ENCODE measurements around the gene PRND. TPM values are rescaled to one million over a fixed set of nuclear protein-coding genes. Genes with fewer than 3 reads are reported as not detected.
"Not testable (repeated sequence)": the region's sequence is repeated elsewhere in the genome, so short reads cannot be mapped to it uniquely, and the experiment has no call there.

Gene PRND
- total RNA-seq, 2 experiments from 2014 or later: not detected

- H3K27me3 Mint-ChIP-seq: peaks cover 4% of the 10 kb centered on the region
- peak overlapping the region; percentile 43 for H3K4me3 Mint-ChIP-seq
- H3K4me1 Mint-ChIP-seq: peaks cover 9% of the 10 kb centered on the region
- peak; percentile 71 for ATAC-seq
- H3K9me3 Mint-ChIP-seq (ENCODE audit: low read depth): no peaks in the 10 kb centered on the region
- CTCF ChIA-PET: interaction anchor here (0.7 to 1.4 kb wide), 6 partner anchors 14 to 135 kb away, joined by 3 to 4 read pairs (median 4); no protein-coding TSS in a partner anchor
- H3K36me3 Mint-ChIP-seq: no peaks in the 10 kb centered on the region
- peak; percentile 71 for DNase-seq
- no peak overlapping the region for H3K27ac Mint-ChIP-seq
Measured at GRCh38 chr20:4726710-4727397, 5.1 kb downstream of the PRND start.

GRCh38 chr20:4728120-4728760 is 6.5 kb downstream of the PRND start:
- Mint-ChIP-seq H3K27ac (no peak overlapping the region), H3K27me3 (peaks cover 16% of the 10 kb centered on the region), H3K4me1 (peaks cover 9% of the 10 kb centered on the region), H3K36me3 (no peaks in the 10 kb centered on the region), H3K9me3 (ENCODE audit: low read depth) (no peaks in the 10 kb centered on the region), H3K4me3 (no peak overlapping the region)
- CTCF ChIA-PET: interaction anchor here (0.8 to 1.7 kb wide), 5 partner anchors 11 to 136 kb away, joined by 3 to 6 read pairs (median 3); no protein-coding TSS in a partner anchor
- DNase-seq (no peak), ATAC-seq (no peak)

GRCh38 chr20:4729265-4729664 is 7.6 kb downstream of the PRND start:
- Mint-ChIP-seq H3K36me3 (no peaks in the 10 kb centered on the region), H3K27ac (no peak overlapping the region), H3K4me1 (peaks cover 9% of the 10 kb centered on the region), H3K4me3 (no peak overlapping the region), H3K27me3 (peaks cover 23% of the 10 kb centered on the region), H3K9me3 (ENCODE audit: low read depth) (no peaks in the 10 kb centered on the region)
- CTCF ChIA-PET: interaction anchor here (1.3 to 1.7 kb wide), 3 partner anchors 10 to 29 kb away, joined by 3 to 6 read pairs (median 5); no protein-coding TSS in a partner anchor
- no peak for DNase-seq
- no peak for ATAC-seq

GRCh38 chr20:4730780-4731179 is 9.1 kb downstream of the PRND start:
- Mint-ChIP-seq H3K36me3 (no peaks in the 10 kb centered on the region), H3K9me3 (ENCODE audit: low read depth) (no peaks in the 10 kb centered on the region), H3K4me3 (no peak overlapping the region), H3K27ac (no peak overlapping the region), H3K27me3 (peaks cover 30% of the 10 kb centered on the region), H3K4me1 (peaks cover 9% of the 10 kb centered on the region)
- CTCF ChIA-PET: no interaction called here
- DNase-seq: no peak
- ATAC-seq: no peak

- Mint-ChIP-seq H3K36me3 (no peaks in the 10 kb centered on the region), H3K9me3 (ENCODE audit: low read depth) (no peaks in the 10 kb centered on the region), H3K27me3 (peaks cover 36% of the 10 kb centered on the region), H3K4me1 (no peaks in the 10 kb centered on the region), H3K4me3 (no peak overlapping the region), H3K27ac (no peak overlapping the region)
- DNase-seq (no peak), ATAC-seq (no peak)
- CTCF ChIA-PET: no interaction called here
Measured at GRCh38 chr20:4736875-4737274, 15.2 kb downstream of the PRND start.

GRCh38 chr20:4737857-4738627 is 16.3 kb downstream of the PRND start:
- Mint-ChIP-seq H3K4me1 (no peaks in the 10 kb centered on the region), H3K4me3 (no peak overlapping the region), H3K36me3 (no peaks in the 10 kb centered on the region), H3K27me3 (peaks cover 24% of the 10 kb centered on the region), H3K9me3 (ENCODE audit: low read depth) (no peaks in the 10 kb centered on the region), H3K27ac (no peak overlapping the region)
- DNase-seq: no peak
- CTCF ChIA-PET: interaction anchor here (0.9 to 1.1 kb wide), 2 partner anchors 9 to 218 kb away, joined by 3 to 4 read pairs; no protein-coding TSS in a partner anchor
- ATAC-seq: no peak

GRCh38 chr20:4740774-4741431 is 19.2 kb downstream of the PRND start:
- H3K27ac Mint-ChIP-seq: no peak overlapping the region
- H3K4me1 Mint-ChIP-seq: no peaks in the 10 kb centered on the region
- H3K4me3 Mint-ChIP-seq: no peak overlapping the region
- H3K9me3 Mint-ChIP-seq (ENCODE audit: low read depth): no peaks in the 10 kb centered on the region
- CTCF ChIA-PET: interaction anchor here (0.9 to 2.8 kb wide), 23 partner anchors 12 to 630 kb away, joined by 3 to 20 read pairs (median 4); no protein-coding TSS in a partner anchor
- ATAC-seq (peak; percentile 49), DNase-seq (peak; percentile 76)
- H3K36me3 Mint-ChIP-seq: no peaks in the 10 kb centered on the region
- H3K27me3 Mint-ChIP-seq: peaks cover 16% of the 10 kb centered on the region

GRCh38 chr20:4748847-4749246 is 27.1 kb downstream of the PRND start:
- DNase-seq: no peak
- H3K27me3 Mint-ChIP-seq: peaks cover 22% of the 10 kb centered on the region
- peaks cover 6% of the 10 kb centered on the region for H3K9me3 Mint-ChIP-seq (ENCODE audit: low read depth)
- CTCF ChIA-PET: no interaction called here
- H3K27ac Mint-ChIP-seq: no peak overlapping the region
- no peaks in the 10 kb centered on the region for H3K36me3 Mint-ChIP-seq
- no peak for ATAC-seq
- H3K4me3 Mint-ChIP-seq: no peak overlapping the region
- no peaks in the 10 kb centered on the region for H3K4me1 Mint-ChIP-seq

GRCh38 chr20:4749326-4749725 is 27.6 kb downstream of the PRND start:
- Mint-ChIP-seq H3K4me1 (no peaks in the 10 kb centered on the region), H3K9me3 (ENCODE audit: low read depth) (peaks cover 6% of the 10 kb centered on the region), H3K27ac (no peak overlapping the region), H3K4me3 (no peak overlapping the region), H3K27me3 (peaks cover 24% of the 10 kb centered on the region), H3K36me3 (no peaks in the 10 kb centered on the region)
- no peak for ATAC-seq
- DNase-seq: no peak
- CTCF ChIA-PET: no interaction called here

- H3K4me3 Mint-ChIP-seq: no peak overlapping the region
- ATAC-seq: no peak
Measured at GRCh38 chr20:4750381-4750780, 28.7 kb downstream of the PRND start.

GRCh38 chr20:4759100-4759884 is 37.6 kb downstream of the PRND start:
- not testable (repeated sequence) for H3K9me3 Mint-ChIP-seq (ENCODE audit: low read depth)
- Mint-ChIP-seq H3K4me1 (peaks cover 12% of the 10 kb centered on the region), H3K27me3 (peaks cover 30% of the 10 kb centered on the region)

More at GRCh38 chr20:4750381-4750780, 28.7 kb downstream of the PRND start:
- H3K36me3 Mint-ChIP-seq: no peaks in the 10 kb centered on the region
- peaks cover 6% of the 10 kb centered on the region for H3K9me3 Mint-ChIP-seq (ENCODE audit: low read depth)
- no peak for DNase-seq
- no peaks in the 10 kb centered on the region for H3K4me1 Mint-ChIP-seq
- no peak overlapping the region for H3K27ac Mint-ChIP-seq
- peaks cover 22% of the 10 kb centered on the region for H3K27me3 Mint-ChIP-seq
- CTCF ChIA-PET: interaction anchor here (0.6 kb wide), 1 partner anchor 941 kb away, joined by 3 read pairs; no protein-coding TSS in a partner anchor

GRCh38 chr20:4763261-4763660 is 41.6 kb downstream of the PRND start:
- peaks cover 16% of the 10 kb centered on the region for H3K27me3 Mint-ChIP-seq
- no peaks in the 10 kb centered on the region for H3K9me3 Mint-ChIP-seq (ENCODE audit: low read depth)
- no peaks in the 10 kb centered on the region for H3K36me3 Mint-ChIP-seq
- ATAC-seq: no peak
- no peak overlapping the region for H3K4me3 Mint-ChIP-seq
- CTCF ChIA-PET: interaction anchor here (1.3 to 1.6 kb wide), 2 partner anchors 13 to 17 kb away, joined by 3 to 5 read pairs; no protein-coding TSS in a partner anchor
- peaks cover 14% of the 10 kb centered on the region for H3K4me1 Mint-ChIP-seq
- no peak for DNase-seq
- no peak overlapping the region for H3K27ac Mint-ChIP-seq

More at GRCh38 chr20:4759100-4759884, 37.6 kb downstream of the PRND start:
- H3K4me3 Mint-ChIP-seq: peak overlapping the region; percentile 31
- peak; percentile 74 for DNase-seq
- H3K36me3 Mint-ChIP-seq, ATAC-seq, H3K27ac Mint-ChIP-seq: not testable (repeated sequence)
- CTCF ChIA-PET: interaction anchor here (0.6 to 2.1 kb wide), 18 partner anchors 12 to 463 kb away, joined by 3 to 6 read pairs (median 3); partner anchors contain the start of gene PCNA

All from activated CD8-positive, alpha-beta memory T cell treated with anti-CD3 and anti-CD28 coated beads, Interleukin-2, amount 10 ng/mL, durations not matched to agents 7 days and 5 days (primary cell).